Neural progenitor cell (in vitro differentiated cells): Measurements from ENCODE around the gene SERINC3. TPM values are rescaled to one million over a fixed set of nuclear protein-coding genes. Genes with fewer than 3 reads are reported as not detected.
A peak's percentile ranks its signal among the peaks of the same experiment; 100 is the strongest.

Experiments used
- DNase-seq: peaks from one replicate; pipeline ENCODE4 v3.0.0-alpha.2; 2016; ENCODE audit warnings: low spot score
- H2AFZ ChIP-seq: fragments of 200-600 bp; sonication (generic); replicated peaks from 2 replicates; pipeline ENCODE4 v1.6.1; 2016; ENCODE audit warnings: antibody characterized with exemption
- H3F3A ChIP-seq: fragments of 200-600 bp; sonication (generic); 2 replicates; pipeline ENCODE4 v1.6.1; 2016; ENCODE audit warnings: antibody characterized with exemption, low read depth
- H3K27ac ChIP-seq: fragments of 200-600 bp; sonication (generic); 2 replicates; pipeline ENCODE4 v1.5.1; 2016; ENCODE audit warnings: mild to moderate bottlenecking
- H3K27me3 ChIP-seq: fragments of 200-600 bp; sonication (generic); 2 replicates; pipeline ENCODE4 v1.6.1; 2016; ENCODE audit warnings: mild to moderate bottlenecking, moderate library complexity
- H3K36me3 ChIP-seq: fragments of 200-600 bp; sonication (generic); 2 replicates; pipeline ENCODE4 v1.5.1; 2016
- H3K4me1 ChIP-seq: fragments of 200-600 bp; sonication (generic); 2 replicates; pipeline ENCODE4 v1.6.1; 2016; ENCODE audit warnings: mixed run types
- H3K4me2 ChIP-seq: fragments of 200-600 bp; sonication (generic); 2 replicates; pipeline ENCODE4 v1.6.1; 2016
- H3K4me3 ChIP-seq: fragments of 200-600 bp; sonication (generic); 2 replicates; pipeline ENCODE4 v1.5.1; 2016
- H3K79me2 ChIP-seq: fragments of 200-600 bp; sonication (generic); 2 replicates; pipeline ENCODE4 v1.6.1; 2016; ENCODE audit warnings: low read depth
- H3K9ac ChIP-seq: fragments of 200-600 bp; sonication (generic); 2 replicates; pipeline ENCODE4 v1.6.1; 2016
- H3K9me3 ChIP-seq: fragments of 200-600 bp; sonication (generic); 2 replicates; pipeline ENCODE4 v1.5.1; 2016; ENCODE audit warnings: low read depth
- H4K20me1 ChIP-seq: fragments of 200-600 bp; sonication (generic); 2 replicates; pipeline ENCODE4 v1.6.1; 2016; ENCODE audit warnings: low read depth
- H3K27ac Mint-ChIP-seq: 3 replicates; pipeline ENCODE4 v1.8.0; 2021; ENCODE audit warnings: mixed read lengths
- H3K27me3 Mint-ChIP-seq: 2 replicates; pipeline ENCODE4 v1.8.0; 2022; ENCODE audit warnings: low read depth, mild to moderate bottlenecking, inconsistent platforms, moderate library complexity, mixed read lengths; ENCODE audit not compliant: insufficient read depth
- H3K36me3 Mint-ChIP-seq: 3 replicates; pipeline ENCODE4 v1.8.0; 2021; ENCODE audit warnings: mixed read lengths
- H3K4me1 Mint-ChIP-seq: 3 replicates; pipeline ENCODE4 v1.8.0; 2021; ENCODE audit warnings: mixed read lengths
- H3K4me3 Mint-ChIP-seq: 3 replicates; pipeline ENCODE4 v1.8.0; 2021; ENCODE audit warnings: mild to moderate bottlenecking, moderate library complexity, mixed read lengths
- H3K9me3 Mint-ChIP-seq: 3 replicates; pipeline ENCODE4 v1.8.0; 2020; ENCODE audit warnings: mixed read lengths
- EZH2 ChIP-seq: fragments of 200-600 bp; sonication (generic); IDR thresholded peaks from 2 replicates; pipeline ENCODE4 v1.6.1; 2017; ENCODE audit warnings: antibody characterized with exemption, mild to moderate bottlenecking, moderate library complexity
- EZH2phosphoT487 ChIP-seq: fragments of 200-600 bp; sonication (generic); IDR thresholded peaks from 2 replicates; pipeline ENCODE4 v1.6.1; 2017; ENCODE audit warnings: antibody characterized with exemption
- total RNA-seq: library from RNA; depleted of rRNA; stranded (reverse); fragments of >200 nt; gene quantifications from 2 replicates; pipeline ENCODE4 v1.2.3, GENCODE V29; 2015; ENCODE audit warnings: low replicate concordance
- TF ChIP-seq, protein P1 (sequence below): fragments of 200-600 bp; sonication (generic); IDR thresholded peaks from 2 replicates; pipeline ENCODE4 v1.5.1; 2017; ENCODE audit warnings: antibody characterized with exemption, mild to moderate bottlenecking

SERINC3 gene
- total RNA-seq, 1 donor from 2014 or later: 38.8 TPM

DNA sequence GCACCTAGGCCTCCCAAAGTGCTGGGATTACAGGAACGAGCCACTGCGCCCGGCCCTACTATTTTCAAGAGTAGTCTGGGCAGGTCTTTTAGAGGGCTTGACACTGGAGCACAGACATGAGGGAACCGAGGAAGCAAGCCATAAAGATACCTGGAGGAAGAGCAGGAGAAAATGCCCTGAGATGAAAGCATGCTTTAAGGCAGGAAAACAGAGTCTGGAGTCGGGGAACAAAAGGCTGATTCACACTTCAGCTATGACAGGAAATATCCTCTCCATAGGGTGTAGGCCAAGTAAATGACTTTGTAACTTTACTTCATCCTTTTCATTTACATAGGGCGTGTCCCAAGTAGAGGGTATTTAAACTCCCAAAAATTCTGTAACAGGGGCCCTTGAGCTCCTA is 4.3 kb upstream of the SERINC3 start:
- no peaks in the 10 kb centered on the region for H3K27me3 ChIP-seq
- Mint-ChIP-seq H3K9me3 (no peaks in the 10 kb centered on the region), H3K4me1 (peaks cover 16% of the 10 kb centered on the region), H3K27ac (no peak overlapping the region), H3K4me3 (no peak overlapping the region), H3K27me3 (peaks cover 6% of the 10 kb centered on the region), H3K36me3 (no peaks in the 10 kb centered on the region)
- H3K9me3 ChIP-seq: no peaks in the 10 kb centered on the region
- no peak for DNase-seq
- peaks cover 1% of the 10 kb centered on the region for H3K4me1 ChIP-seq
- H3K4me3 ChIP-seq: no peak overlapping the region
- no peak for TF ChIP-seq EZH2phosphoT487
- no peak for TF ChIP-seq EZH2
- TF ChIP-seq, protein P1, sequence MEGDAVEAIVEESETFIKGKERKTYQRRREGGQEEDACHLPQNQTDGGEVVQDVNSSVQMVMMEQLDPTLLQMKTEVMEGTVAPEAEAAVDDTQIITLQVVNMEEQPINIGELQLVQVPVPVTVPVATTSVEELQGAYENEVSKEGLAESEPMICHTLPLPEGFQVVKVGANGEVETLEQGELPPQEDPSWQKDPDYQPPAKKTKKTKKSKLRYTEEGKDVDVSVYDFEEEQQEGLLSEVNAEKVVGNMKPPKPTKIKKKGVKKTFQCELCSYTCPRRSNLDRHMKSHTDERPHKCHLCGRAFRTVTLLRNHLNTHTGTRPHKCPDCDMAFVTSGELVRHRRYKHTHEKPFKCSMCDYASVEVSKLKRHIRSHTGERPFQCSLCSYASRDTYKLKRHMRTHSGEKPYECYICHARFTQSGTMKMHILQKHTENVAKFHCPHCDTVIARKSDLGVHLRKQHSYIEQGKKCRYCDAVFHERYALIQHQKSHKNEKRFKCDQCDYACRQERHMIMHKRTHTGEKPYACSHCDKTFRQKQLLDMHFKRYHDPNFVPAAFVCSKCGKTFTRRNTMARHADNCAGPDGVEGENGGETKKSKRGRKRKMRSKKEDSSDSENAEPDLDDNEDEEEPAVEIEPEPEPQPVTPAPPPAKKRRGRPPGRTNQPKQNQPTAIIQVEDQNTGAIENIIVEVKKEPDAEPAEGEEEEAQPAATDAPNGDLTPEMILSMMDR: no peak
- H3F3A ChIP-seq: peaks cover 4% of the 10 kb centered on the region
- peaks cover 7% of the 10 kb centered on the region for H3K79me2 ChIP-seq
- no peaks in the 10 kb centered on the region for H3K36me3 ChIP-seq
- H3K9ac ChIP-seq: no peak overlapping the region
- peaks cover 3% of the 10 kb centered on the region for H4K20me1 ChIP-seq
- no peak overlapping the region for H3K27ac ChIP-seq
- no peak overlapping the region for H2AFZ ChIP-seq
- no peak overlapping the region for H3K4me2 ChIP-seq

DNA sequence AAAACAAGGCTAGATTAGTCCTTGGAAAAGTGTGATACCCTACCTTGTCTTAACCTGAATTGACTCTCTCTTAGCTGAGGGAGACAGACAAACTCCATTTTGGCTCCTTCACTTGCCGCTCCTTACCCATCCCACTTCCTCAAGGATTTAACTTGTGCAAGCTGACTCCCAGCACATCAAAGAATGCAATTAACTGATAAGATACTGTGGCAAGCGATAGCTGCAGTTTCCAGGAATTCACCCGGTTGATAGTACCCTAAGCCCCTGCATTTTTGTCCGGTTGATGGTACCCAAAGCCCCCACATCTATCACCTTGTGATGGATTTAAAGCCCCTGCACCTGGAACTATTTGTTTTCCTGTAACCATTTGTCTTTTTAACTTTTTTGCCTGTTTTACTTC is 1.9 kb upstream of the SERINC3 start:
- no peak overlapping the region for H3K4me3 Mint-ChIP-seq

DNA sequence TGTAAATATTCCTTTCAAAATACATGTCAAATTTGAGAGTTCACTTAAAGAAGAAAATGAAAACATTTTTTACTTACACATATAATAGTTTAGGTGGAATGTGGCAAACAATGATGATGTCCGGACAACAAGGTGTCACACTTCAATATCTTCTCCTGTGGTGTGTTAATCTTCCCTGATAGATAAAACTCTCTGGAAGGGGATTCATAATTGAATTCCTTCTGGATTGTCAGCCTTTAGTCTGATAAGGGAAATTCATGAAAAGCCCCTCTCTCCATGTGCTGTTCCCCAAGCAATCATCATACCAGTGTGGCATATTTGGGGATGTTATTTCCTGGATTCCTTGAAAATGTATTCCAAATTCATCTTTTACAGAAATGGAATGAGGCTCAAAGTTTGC is 971 bp upstream of the SERINC3 start:
- Histone ChIP-seq H3K4me2 (peak overlapping the region; percentile 96), H3K79me2 (peaks cover 40% of the 10 kb centered on the region), H3K27me3 (no peaks in the 10 kb centered on the region), H3K4me1 (peaks cover 8% of the 10 kb centered on the region), H3K9ac (no peak overlapping the region), H4K20me1 (peaks cover 28% of the 10 kb centered on the region), H3F3A (peaks cover 4% of the 10 kb centered on the region), H3K36me3 (no peaks in the 10 kb centered on the region), H3K27ac (no peak overlapping the region), H3K9me3 (no peaks in the 10 kb centered on the region), H3K4me3 (no peak overlapping the region), H2AFZ (peak overlapping the region; percentile 75)
- H3K4me1 Mint-ChIP-seq: peaks cover 25% of the 10 kb centered on the region
- H3K9me3 Mint-ChIP-seq: no peaks in the 10 kb centered on the region
- no peaks in the 10 kb centered on the region for H3K36me3 Mint-ChIP-seq
- peak overlapping the region; percentile 94 for H3K4me3 Mint-ChIP-seq
- peaks cover 4% of the 10 kb centered on the region for H3K27me3 Mint-ChIP-seq
- no peak for DNase-seq
- H3K27ac Mint-ChIP-seq: no peak overlapping the region
- TF ChIP-seq, protein P1: no peak
- TF ChIP-seq EZH2 (no peak), EZH2phosphoT487 (no peak)

More for the DNA sequence above, 1.9 kb upstream of the SERINC3 start:
- peaks cover 4% of the 10 kb centered on the region for H3K27me3 Mint-ChIP-seq
- Histone ChIP-seq H2AFZ (peak overlapping the region; percentile 75), H3K79me2 (peaks cover 31% of the 10 kb centered on the region), H3K4me1 (peaks cover 8% of the 10 kb centered on the region), H3K27ac (no peak overlapping the region), H3K27me3 (no peaks in the 10 kb centered on the region), H3K9ac (no peak overlapping the region), H3K9me3 (no peaks in the 10 kb centered on the region), H3F3A (peaks cover 4% of the 10 kb centered on the region), H3K4me3 (no peak overlapping the region), H4K20me1 (peaks cover 27% of the 10 kb centered on the region), H3K4me2 (no peak overlapping the region), H3K36me3 (no peaks in the 10 kb centered on the region)
- H3K9me3 Mint-ChIP-seq: no peaks in the 10 kb centered on the region
- no peaks in the 10 kb centered on the region for H3K36me3 Mint-ChIP-seq
- no peak for TF ChIP-seq EZH2
- TF ChIP-seq, protein P1: no peak
- no peak for TF ChIP-seq EZH2phosphoT487
- H3K27ac Mint-ChIP-seq: no peak overlapping the region
- DNase-seq: no peak
- peaks cover 25% of the 10 kb centered on the region for H3K4me1 Mint-ChIP-seq
